GM21515 (cell line): ENCODE measurements around the gene HCFC1.

Experiments used
- ATAC-seq: cut with Tn5 transposase; IDR thresholded peaks from one replicate; pipeline ENCODE4 v1.9.1; 2021; ENCODE audit not compliant: unreplicated experiment

HCFC1 gene

GRCh38 chrX:153971450-153972367, at the start of gene HCFC1:
Gene HCFC1, minus strand, starts transcription at chrX:153971818. Its CDS starts 978 bp downstream, at chrX:153970840.
- peak; percentile 35 for ATAC-seq

- ATAC-seq: no peak
Measured at GRCh38 chrX:154021131-154021611, 49.6 kb upstream of the HCFC1 start.

GRCh38 chrX:154020536-154021115, 49.0 kb upstream of the HCFC1 start:
- no peak for ATAC-seq

GRCh38 chrX:154019633-154020528, 48.3 kb upstream of the HCFC1 start, which contains the start of gene IRAK1:
Gene IRAK1, minus strand, starts transcription at chrX:154019902. Its CDS starts 90 bp downstream, at chrX:154019812.
- ATAC-seq: peak; percentile 58

GRCh38 chrX:154019061-154019621, 47.5 kb upstream of the HCFC1 start:
- ATAC-seq: peak; percentile 18

- ATAC-seq: no peak
Measured at GRCh38 chrX:154018518-154019060, 47.0 kb upstream of the HCFC1 start.

GRCh38 chrX:154017766-154018517, 46.3 kb upstream of the HCFC1 start:
- no peak for ATAC-seq

GRCh38 chrX:154016366-154017076, 44.9 kb upstream of the HCFC1 start:
- ATAC-seq: no peak

GRCh38 chrX:154015581-154016264, 44.1 kb upstream of the HCFC1 start:
- ATAC-seq: no peak

GRCh38 chrX:154014429-154015380, 43.1 kb upstream of the HCFC1 start:
- ATAC-seq: no peak

- no peak for ATAC-seq
Measured at GRCh38 chrX:154013614-154014360, 42.2 kb upstream of the HCFC1 start.

- no peak for ATAC-seq
Measured at GRCh38 chrX:154013001-154013421, 41.4 kb upstream of the HCFC1 start.

GRCh38 chrX:154012336-154012991, 40.8 kb upstream of the HCFC1 start:
- ATAC-seq: no peak

- ATAC-seq: no peak
Measured at GRCh38 chrX:154011376-154012335, 40.0 kb upstream of the HCFC1 start.
